Left ventricle myocardium inferior (tissue), 1 donor: Measurements from ENCODE around the gene SNTB2. TPM values are rescaled to one million over a fixed set of nuclear protein-coding genes. Genes with fewer than 3 reads are reported as not detected.
"Not testable (repeated sequence)": the region's sequence is repeated elsewhere in the genome, so short reads cannot be mapped to it uniquely, and the experiment has no call there.

Experiments
- DNase-seq: peaks from one replicate; pipeline ENCODE4 v3.0.0-alpha.2; 2020
- H3K27ac ChIP-seq: fragments of 200-600 bp; replicated peaks from 2 replicates; pipeline ENCODE4 v1.8.0; 2021
- H3K27me3 ChIP-seq: fragments of 200-600 bp; 2 replicates; pipeline ENCODE4 v1.8.0; 2021; ENCODE audit warnings: low read depth
- H3K36me3 ChIP-seq: fragments of 200-600 bp; 2 replicates; pipeline ENCODE4 v1.8.0; 2021
- H3K4me1 ChIP-seq: fragments of 200-600 bp; 2 replicates; pipeline ENCODE4 v1.8.0; 2021
- H3K4me3 ChIP-seq: fragments of 200-600 bp; 2 replicates; pipeline ENCODE4 v1.8.0; 2021; ENCODE audit warnings: mild to moderate bottlenecking, moderate library complexity
- H3K9me3 ChIP-seq: fragments of 200-600 bp; replicated peaks from 2 replicates; pipeline ENCODE4 v1.8.0; 2021
- CTCF ChIP-seq: fragments of 200-600 bp; IDR thresholded peaks from 2 replicates; pipeline ENCODE4 v1.8.0; 2021; ENCODE audit warnings: antibody characterized with exemption, mild to moderate bottlenecking, borderline replicate concordance
- intact Hi-C: fragments of 100-400 bp; cut with micrococcal nuclease; formaldehyde crosslinking; loops from one replicate; pipeline ENCODE4 v1.11.0; 2022
- long read RNA-seq: library from polyadenylated mRNA; unstranded; transcript quantifications from one replicate; pipeline ENCODE4 v2.0.0, GENCODE V29; 2021
- total RNA-seq: library from RNA; stranded (reverse); fragmentation: NEBNext Ultra II Directional; extraction: Animal tissue kit (Norgen Biotek cat#: 25700); gene quantifications from one replicate; pipeline ENCODE4 v1.2.1, GENCODE V29; 2021
- donor health status: DM: no; HTN: yes; CAD: no; lungs with severe emphysema.

The SNTB2 gene
- total RNA-seq, result 10.2 TPM
- long read RNA-seq, full-length matches to known transcripts, result 10 of 13 reads
- long read RNA-seq, partial matches to known transcripts, result 1 of 13 reads
- long read RNA-seq, other reads (novel, unspliced or antisense), result 2 of 13 reads

- Histone ChIP-seq H3K27ac (peak within 1 kb of the TSS; percentile 93), H3K36me3 (no peaks in the 10 kb centered on the region), H3K4me3 (peak within 1 kb of the TSS; percentile 91), H3K9me3 (no peaks in the 10 kb centered on the region), H3K4me1 (peaks cover 39% of the 10 kb centered on the region), H3K27me3 (no peaks in the 10 kb centered on the region)
- TF ChIP-seq CTCF, result no peak
- peak; percentile 93 for DNase-seq
- intact Hi-C loops, result no loop called here
Observed at GRCh38 chr16:69186642-69187445, at the start of gene SNTB2. Gene SNTB2, plus strand, starts transcription at chr16:69187164. Its CDS starts 3 bp downstream, at chr16:69187167.

GRCh38 chr16:69138608-69139007 is 48.4 kb upstream of the SNTB2 start:
- intact Hi-C loops, result no loop called here
- Histone ChIP-seq H3K36me3 (peaks cover 70% of the 10 kb centered on the region), H3K4me1 (peaks cover 7% of the 10 kb centered on the region), H3K4me3 (no peak overlapping the region), H3K9me3 (no peaks in the 10 kb centered on the region), H3K27me3 (no peaks in the 10 kb centered on the region), H3K27ac (no peak overlapping the region)
- DNase-seq, result no peak
- TF ChIP-seq CTCF, result no peak

- H3K4me3 ChIP-seq, H3K27ac ChIP-seq, H3K27me3 ChIP-seq, DNase-seq, H3K4me1 ChIP-seq, H3K9me3 ChIP-seq, intact Hi-C loops: not testable (repeated sequence)
- H3K36me3 ChIP-seq, result peaks cover 79% of the 10 kb centered on the region
Observed at GRCh38 chr16:69139464-69139863, 47.5 kb upstream of the SNTB2 start.

- DNase-seq, result no peak
- no peaks in the 10 kb centered on the region for H3K9me3 ChIP-seq
- H3K4me1 ChIP-seq, result no peaks in the 10 kb centered on the region
- intact Hi-C loops, result no loop called here
- H3K27ac ChIP-seq, result no peak overlapping the region
- H3K27me3 ChIP-seq, result no peaks in the 10 kb centered on the region
- no peak overlapping the region for H3K4me3 ChIP-seq
- H3K36me3 ChIP-seq, result peaks cover 94% of the 10 kb centered on the region
- TF ChIP-seq CTCF, result no peak
Observed at GRCh38 chr16:69141014-69141413, 46.0 kb upstream of the SNTB2 start.

GRCh38 chr16:69141936-69142335 is 45.0 kb upstream of the SNTB2 start:
- intact Hi-C loops, result no loop called here
- Histone ChIP-seq H3K36me3 (peaks cover 98% of the 10 kb centered on the region), H3K4me1 (no peaks in the 10 kb centered on the region), H3K4me3 (no peak overlapping the region), H3K27me3 (no peaks in the 10 kb centered on the region), H3K9me3 (no peaks in the 10 kb centered on the region), H3K27ac (no peak overlapping the region)
- no peak for DNase-seq
- TF ChIP-seq CTCF, result no peak

- Histone ChIP-seq H3K9me3 (no peaks in the 10 kb centered on the region), H3K36me3 (peaks cover 90% of the 10 kb centered on the region), H3K27me3 (no peaks in the 10 kb centered on the region), H3K27ac (no peak overlapping the region), H3K4me3 (no peak overlapping the region), H3K4me1 (no peaks in the 10 kb centered on the region)
- intact Hi-C loops, result no loop called here
- no peak for DNase-seq
- TF ChIP-seq CTCF, result no peak
Observed at GRCh38 chr16:69143116-69143515, 43.8 kb upstream of the SNTB2 start.
